NT2/D1 (cell line): ENCODE data around the gene ALDH3B2.

Source experiments
- YY1 ChIP-seq: IDR thresholded peaks from 2 replicates; pipeline ENCODE4 v1.6.1; 2011; ENCODE audit not compliant: insufficient read length, insufficient read depth
- ZNF274 ChIP-seq: IDR thresholded peaks from 2 replicates; pipeline ENCODE4 v1.6.1; 2011; ENCODE audit warnings: mild to moderate bottlenecking, low read depth, low read length

GRCh38 chr11:67630943-67631331 lies 43.5 kb downstream of the ALDH3B2 start:
- TF ChIP-seq YY1 (no peak), ZNF274 (no peak)
